Bone marrow (tissue), 2 donors: ENCODE results near the gene DICER1.
A peak's percentile ranks its signal among the peaks of the same experiment; 100 is the strongest.
"Not testable (repeated sequence)": the region's sequence is repeated elsewhere in the genome, so short reads cannot be mapped to it uniquely, and the experiment has no call there.

Source experiments
- DNase-seq, 2 donors: peaks; one replicate each; lab custom pipeline; 2025; lab: John Stamatoyannopoulos, UW

DICER1 gene

DNA sequence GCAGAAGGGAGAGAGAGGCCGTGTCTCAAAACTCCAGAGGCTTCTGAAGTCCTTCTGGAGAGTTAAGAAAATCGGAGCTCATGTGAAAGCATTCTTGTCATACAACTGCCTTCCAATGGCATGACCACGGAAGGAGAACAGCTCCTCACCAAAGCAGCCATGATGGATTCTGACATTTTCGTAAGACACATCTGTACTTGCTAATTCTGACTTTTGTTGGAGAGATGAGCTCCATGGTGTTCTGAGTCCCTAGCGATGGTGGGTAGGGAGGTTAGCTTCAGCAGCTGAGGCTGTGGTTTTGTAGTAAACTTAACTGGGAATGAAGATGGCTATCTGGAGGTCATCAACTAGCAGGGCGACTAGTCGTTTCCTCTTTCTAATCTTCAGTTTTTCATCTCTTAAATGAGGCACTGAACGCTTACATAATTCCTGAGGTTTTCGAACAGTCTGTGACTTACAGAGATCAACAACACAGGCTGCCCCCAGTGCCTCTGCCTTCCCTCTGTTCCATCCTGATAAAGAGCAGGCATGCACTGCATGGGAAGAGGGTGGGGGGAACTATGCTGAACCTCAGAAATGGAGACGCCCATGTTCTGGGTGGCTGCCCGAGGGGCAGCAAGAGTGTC lies 28.6 kb upstream of the DICER1 start:
- DNase-seq, result peak in 1 of 2 donors; percentile 78

DNA sequence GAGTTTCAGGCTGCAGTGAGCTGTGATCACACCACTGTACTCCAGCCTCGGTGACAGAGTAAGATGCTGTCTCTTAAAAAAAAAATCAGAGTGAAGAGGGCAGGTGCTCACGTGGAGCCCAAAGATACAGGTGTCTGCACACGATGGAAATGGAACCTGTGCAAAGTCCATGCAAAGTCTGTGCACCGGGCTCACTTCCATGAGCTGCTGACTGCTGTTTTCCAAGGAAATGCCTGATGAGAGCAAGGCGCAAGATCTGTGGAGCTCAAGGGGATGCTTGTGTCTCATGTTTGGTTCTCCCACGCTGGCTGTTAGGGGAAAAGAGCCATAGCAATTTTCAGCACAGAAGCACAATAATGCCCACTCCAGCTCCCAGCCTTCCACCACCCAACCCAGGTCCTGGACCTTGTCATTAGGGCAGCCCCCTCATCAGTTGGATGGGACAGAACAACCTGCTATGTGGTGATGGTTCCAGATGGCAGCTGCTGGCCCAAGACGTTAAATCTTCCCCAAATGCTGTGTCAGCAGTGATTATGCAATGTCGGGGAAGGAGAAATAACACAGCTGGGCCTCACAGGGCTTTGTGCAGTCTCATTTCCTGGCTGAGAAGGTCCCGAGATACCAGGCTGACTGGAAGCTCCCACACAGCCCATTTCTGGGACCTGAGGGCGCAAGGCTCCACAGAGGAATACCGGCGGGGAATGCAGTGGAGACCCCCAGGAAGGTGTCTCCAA lies 27.9 kb upstream of the DICER1 start:
- peak; percentile 52 to 78 for DNase-seq

DNA sequence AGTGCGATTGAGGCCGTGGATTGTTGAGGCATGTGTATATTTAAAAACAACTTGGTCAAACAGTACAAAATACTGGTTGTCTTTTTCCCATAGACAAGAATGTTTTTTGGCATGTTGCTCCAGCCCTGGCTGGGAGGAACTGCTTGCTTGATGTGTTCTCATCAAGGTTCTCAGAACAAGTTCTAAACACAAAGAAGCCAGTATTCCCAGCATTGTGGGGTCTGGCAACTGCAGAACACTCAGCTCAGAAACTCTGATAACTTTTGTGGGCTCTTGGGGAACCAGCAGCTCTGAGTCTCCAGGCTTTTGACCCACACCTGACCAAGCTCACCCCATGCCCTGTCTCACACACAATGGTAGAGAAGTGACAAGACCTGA lies 27.1 kb upstream of the DICER1 start:
- DNase-seq, result no peak

DNA sequence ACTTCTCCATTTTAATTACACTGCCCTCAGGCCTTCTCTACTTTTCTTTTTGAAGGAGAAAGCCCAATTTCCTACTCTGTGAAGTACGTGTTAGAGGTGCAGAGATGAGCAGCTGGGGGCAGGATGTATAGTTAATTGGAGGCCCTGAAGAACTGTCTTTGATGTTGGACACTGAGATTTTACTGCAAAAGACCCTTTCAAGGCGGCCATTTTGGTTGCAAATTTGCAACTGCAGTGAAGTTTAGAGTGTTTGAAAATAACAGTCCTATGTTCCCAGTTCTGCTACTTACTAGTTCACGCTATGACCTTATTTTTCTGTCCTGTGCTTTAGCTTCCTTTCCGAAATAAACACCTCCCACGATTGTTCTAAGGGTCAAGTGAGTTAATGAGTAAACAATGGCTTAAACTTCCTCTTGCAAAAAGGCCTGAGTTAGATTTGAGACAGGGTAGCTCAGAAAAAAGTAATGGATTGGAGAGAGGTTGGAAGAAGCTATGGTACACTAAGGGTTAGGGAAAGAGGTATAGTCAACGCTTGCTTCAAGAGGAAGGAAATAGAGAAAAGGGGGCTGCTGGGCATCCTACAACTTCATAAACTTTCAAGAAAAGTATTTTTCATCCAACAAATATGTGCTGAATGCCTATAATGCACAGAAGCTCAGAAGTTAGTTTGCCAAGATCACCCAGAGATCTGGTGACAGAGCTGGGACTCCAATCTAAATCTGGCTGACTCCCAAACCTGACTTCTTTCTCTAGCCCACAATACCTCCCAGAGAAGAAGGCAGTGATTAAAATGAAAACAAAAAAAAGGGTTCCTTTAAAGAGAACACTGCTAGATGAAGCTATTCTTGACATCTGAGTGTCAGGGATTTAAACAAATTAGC lies 26.4 kb upstream of the DICER1 start:
- no peak for DNase-seq

DNA sequence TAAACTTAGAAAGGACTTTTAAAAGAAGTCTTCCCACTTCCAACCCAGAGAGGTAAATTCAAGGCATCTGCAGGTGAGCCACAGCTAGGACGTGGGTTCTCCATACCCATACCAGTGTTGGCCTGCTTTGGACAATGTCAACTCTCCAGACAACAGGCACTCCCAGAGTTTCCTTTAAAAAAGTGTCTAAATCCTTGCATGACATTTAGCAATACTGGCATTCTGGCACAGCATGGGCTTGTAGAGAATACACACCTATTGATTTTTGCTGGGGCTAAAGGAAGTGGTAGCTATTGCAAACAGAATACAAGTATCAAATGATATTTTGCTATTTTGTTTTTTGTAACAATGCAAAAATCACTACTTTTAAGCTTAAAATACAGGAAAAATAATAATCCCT lies 25.8 kb upstream of the DICER1 start:
- DNase-seq, result no peak

DNA sequence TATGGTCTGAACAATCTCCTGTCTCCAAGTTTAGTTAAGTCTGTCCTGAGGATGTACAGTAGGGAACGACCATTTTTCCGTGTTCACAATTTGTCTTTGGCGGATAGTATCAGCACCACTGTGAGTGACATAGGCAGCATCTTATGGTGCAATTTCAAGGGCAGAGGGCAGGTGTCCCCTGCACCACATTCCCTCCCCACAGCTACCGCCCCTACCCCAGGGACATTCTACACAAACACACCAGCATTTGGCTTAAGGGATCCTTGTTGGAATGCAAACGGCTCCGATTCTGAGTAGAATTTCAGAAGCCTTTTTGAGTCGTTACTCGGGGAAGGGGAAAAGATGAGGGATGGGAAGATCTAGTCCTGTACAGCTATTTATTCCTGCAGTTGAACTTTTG lies 25.1 kb upstream of the DICER1 start:
- no peak for DNase-seq

DNA sequence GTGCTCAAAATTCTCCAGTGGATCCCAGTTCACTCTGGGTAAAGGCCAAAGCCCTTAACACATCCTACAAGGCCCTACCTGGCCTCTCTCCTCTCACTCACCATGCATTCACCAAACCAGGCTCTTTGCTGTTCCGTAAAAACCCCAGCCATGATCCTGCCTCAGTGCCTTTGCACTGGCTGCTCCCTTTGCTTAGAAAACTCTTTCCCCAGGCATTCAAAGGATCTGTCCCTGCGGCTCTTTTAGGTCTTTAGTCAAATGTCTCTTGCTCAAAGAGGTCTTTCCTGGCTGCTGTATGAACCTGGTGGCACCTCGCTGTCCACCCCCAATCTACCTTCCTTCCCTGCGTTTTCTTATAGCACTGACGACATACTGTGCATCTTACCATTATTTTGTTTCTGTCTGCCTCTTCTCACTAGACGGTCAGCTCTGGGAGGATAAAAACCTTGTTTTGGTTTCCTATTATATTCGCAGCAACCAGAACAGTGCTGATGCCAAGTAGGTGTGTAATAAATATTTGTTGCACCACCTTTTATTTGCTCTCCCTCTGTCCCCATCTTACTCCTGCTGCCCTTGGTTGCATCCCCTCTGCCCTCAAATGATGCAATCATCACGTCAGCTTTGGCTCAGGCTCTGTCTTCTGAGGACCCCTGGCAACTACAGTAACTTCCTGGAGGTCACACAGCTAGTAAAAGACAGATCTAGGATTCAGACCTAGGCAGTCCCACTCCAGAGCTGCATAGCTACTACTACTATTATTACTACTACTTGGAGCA lies 23.8 kb upstream of the DICER1 start:
- no peak for DNase-seq

DNA sequence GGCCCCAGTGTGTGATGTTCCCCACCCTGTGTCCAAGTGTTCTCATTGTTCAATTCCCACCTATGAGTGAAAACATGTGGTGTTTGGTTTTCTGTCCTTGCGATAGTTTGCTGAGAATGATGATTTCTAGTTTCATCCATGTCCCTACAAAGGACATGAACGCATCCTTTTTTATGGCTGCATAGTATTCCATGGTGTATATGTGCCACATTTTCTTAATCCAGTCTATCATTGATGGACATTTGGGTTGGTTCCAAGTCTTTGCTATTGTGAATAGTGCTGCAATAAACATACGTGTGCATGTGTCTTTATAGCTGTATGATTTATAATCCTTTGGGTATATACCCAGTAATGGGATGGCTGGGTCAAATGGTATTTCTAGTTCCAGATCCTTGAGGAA lies 18.3 kb upstream of the DICER1 start:
- not testable (repeated sequence) for DNase-seq

DNA sequence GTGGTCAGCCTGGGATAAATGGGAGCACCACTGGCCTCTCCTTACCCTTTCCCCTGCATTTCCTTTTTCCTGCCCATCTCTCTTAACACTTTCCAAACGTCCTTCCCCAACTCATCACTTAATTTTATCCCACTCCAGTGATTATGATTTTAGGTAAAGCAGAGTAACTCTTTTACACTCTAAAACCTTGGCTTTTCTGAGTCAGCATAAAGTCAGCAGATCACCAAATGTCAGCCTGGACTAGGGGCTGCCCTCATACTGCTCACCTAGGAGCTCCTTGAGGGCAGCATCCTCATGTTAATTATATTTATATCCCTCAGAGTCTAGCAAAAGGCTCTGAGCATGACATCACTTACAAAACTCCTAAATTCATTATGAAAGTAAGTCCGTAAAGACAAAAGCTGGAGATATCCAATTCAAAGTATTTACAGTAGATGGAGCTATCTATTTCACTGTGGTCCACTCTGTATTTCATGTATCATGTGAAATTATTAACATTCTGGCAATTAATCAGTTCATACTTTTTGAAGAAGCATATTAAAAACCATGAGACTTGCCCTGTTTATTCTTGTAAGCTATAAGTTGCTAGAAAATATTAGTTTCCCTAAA lies 17.0 kb upstream of the DICER1 start:
- DNase-seq, result no peak

DNA sequence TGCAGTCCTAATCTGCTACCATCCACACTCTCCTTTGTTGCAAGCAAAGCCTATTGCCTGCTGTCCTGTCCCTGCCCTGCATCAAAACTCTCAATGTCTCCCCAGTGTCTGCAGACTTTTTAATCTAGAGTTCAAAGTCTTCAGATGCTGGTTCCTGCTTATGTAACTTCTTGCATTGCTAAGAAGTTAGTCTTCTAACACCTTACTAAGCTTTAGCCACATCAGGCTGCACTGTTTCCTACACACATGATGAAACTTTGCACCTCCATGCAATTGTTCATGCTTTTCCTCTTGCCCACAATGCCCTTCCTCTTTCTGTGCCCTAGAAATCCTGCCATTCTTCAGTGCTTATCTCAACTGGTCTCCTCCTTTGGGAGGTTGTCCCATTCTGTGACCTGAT lies 16.2 kb upstream of the DICER1 start:
- no peak for DNase-seq

DNA sequence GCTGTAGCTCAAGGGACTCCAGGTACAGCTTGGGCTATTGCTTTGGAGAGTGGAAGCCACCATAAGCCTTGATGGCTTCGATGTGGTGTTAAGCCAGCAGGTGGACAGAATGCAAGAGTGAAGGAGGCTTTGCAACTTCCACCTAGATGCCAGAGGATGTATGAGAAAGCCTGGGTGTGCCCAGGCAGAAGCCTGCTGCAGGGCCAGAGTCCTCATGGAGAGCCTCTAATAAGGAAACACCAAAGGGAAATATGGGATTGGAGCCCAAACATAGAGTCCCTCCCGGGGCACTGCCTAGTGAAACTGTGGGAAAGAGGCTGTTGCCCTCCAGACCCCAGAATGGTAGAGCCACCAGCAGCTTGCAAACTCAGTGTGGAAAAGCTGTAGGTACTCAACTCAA lies 9.8 kb upstream of the DICER1 start:
- DNase-seq, result no peak

DNA sequence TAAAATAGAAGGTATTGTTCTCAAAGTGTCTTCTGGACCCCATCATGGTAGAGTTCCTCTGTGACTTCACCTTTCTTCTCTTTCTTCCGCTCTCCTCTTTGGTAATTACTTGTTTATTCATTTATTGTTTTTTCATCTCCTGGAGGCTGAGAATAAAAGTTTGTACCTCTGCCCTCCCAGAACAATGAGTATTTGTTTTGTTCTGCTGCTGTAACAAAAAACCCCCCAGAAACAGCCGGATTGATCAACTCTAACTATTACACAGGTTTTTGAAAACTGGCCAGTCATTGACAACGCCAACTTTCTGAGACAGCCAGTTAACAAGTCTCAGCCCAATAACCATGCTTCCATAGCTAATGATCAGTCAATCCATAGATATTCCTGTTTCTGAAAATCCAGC lies 8.2 kb upstream of the DICER1 start:
- no peak for DNase-seq

DNA sequence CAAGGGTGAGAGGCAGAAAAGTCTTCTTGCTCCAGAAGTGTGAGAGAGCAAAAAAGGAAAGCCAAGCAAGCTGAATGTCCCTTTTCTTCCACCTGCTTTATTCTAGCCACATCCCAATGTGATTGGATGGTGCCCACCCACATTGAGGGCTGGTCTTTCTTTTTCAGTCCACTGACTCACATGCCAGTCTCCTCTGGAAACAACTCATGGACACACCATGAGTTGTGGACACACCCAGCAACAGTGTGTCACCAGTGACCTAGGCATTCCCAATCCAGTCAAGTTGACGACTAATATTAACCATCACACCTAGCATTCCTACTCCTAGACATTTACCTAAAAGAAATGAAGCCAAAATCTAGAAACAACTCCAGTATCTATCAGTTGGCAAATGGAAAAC lies 7.2 kb upstream of the DICER1 start:
- no peak for DNase-seq

DNA sequence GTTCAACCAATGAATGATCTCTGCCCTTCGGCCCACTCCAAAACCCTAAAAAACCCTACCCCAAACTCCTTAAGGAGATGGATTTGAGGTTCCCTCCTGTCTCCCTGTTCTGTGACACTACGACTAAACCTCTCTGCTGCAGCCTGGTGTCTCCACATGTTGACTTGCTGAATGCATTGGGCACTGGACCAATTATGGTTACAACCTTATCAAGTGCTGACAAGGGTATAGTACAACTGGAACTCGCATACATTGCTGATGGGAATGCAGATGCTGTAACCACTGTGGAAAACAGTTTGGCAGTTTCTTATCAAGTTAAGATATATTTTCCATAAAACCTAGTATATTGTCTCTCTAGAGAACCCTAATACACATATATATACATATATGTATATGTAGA lies 6.3 kb upstream of the DICER1 start:
- no peak for DNase-seq

DNA sequence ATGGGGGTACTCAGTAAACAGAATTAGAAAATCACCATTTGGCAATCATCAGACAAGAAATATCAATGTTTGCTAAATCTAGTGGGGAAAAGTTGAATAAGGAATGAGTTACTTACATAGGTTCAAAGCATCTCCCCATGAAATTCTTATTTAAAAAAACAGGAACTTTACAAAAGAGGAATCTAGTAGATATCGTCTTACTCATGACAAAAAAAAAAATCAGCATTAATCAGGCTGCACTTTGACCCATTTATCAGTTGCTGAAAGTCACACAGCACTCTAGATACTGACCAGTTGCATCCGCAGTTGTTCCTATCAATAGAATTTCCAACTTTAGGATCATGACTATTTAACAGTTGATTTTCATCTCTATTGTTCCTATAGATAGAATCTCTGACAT lies 5.8 kb upstream of the DICER1 start:
- DNase-seq, result no peak

DNA sequence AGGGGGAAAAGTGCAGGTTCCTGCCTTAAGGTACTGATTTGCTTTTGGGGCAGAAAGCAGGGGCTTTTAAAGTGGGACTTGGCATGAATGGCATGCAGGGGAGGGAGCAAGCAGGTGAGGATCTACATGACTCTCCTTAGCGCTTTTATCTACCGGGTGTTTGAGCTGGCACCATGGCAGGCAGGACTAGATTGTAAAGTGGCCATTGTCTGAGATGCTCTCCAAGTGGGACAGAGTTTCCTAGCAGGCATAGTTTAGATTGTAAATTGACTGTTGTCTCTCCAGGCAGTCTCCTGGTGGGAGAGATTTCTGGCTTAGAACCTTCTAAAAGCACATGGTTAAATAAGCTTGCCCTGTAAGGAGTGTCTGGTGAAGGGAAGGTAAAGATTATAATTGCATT lies 5.3 kb upstream of the DICER1 start:
- no peak for DNase-seq

DNA sequence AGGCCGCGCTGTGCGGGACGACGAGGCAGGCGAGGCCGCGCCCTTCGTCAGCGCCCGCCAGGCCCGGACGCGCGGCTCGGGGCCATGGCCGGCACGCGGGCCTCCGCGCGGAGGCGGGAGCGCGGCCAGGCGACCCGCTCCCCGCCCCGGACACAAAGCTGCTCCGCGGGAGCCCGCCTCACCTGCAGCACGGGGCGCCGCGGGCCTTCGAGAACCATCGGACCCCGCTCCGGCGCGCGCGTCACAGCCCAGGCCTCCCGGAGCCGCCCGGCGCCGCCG lies 342 bp downstream of the DICER1 start:
- DNase-seq, result no peak

DNA sequence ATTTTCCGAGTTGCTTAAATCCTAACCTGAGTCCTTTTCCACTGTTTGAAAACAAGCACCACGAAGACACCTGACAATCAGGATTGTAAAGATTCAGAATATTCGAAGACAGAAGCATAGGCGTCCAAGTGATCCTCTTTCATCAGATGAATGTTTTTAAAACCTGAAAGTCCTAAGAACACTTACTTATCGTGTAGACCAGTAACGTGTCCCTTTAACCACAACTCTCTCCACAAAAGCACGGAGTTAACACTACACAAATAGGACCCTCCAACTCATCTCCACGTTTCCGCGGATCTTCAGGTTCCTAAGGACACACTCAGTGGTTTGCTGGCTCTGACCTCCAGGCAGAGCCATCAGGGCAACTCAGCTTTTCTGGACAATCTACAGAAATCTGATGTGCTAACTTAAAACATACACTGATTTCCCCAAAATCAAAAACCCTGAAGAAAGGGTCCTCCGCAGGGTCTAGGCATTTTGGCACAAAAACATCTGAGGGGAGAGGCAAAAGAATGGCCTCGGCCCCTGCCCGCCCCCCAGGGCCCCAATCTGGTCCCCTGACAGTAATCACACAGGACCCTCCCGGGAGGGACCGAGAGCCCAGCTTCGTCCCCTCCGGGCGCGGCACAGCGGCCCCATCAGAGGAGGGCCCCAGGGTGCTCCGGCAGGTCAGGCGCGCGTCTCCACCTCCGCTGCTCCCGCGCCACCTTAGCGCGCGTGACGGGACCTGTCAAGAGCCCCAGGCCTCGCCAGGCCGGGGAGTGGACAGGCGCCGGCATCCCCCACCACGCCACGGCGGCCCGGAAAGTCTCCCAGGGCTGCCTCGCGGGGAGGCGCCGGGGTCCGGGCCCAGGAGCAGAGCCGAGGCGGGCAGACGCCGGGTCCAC lies 925 bp downstream of the DICER1 start:
- DNase-seq, result peak in 1 of 2 donors; percentile 22

DNA sequence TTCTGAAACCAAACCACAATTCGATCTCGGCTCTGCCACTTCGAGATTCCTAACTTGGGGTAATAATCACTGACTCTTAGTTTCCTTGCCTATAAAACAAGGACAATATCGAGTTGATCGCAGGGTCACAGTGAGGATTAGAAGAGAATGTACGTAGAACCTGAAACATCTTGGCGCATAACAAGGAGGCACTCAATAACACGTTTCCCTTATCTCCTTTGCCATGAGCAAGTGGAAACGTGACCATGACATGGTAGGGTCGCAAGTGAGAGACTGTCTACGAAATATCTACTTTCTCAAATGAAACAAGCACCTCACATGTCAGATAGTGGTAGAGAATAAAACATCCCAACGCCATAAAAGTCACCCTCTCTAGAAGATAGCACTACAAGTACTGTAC lies 2.3 kb downstream of the DICER1 start:
- DNase-seq, result no peak

DNA sequence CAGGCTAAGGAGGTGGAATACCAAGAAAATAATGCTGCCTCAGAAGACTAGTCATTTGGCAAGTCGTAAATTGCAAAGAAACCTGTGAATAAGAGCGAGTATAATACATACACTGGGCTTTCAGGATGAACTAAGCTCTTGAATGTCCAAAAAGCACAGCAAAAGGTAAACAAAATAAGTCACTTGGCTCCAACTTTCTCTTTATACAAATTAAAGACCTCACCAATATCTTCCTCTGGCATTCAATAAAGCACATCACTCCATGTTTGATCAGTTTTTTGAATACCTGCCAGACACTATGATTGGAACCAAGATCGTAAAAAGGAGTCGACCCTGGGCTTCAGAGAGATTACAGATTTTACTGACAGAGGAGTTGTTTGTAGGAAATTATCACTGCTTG lies 3.5 kb downstream of the DICER1 start:
- no peak for DNase-seq

DNA sequence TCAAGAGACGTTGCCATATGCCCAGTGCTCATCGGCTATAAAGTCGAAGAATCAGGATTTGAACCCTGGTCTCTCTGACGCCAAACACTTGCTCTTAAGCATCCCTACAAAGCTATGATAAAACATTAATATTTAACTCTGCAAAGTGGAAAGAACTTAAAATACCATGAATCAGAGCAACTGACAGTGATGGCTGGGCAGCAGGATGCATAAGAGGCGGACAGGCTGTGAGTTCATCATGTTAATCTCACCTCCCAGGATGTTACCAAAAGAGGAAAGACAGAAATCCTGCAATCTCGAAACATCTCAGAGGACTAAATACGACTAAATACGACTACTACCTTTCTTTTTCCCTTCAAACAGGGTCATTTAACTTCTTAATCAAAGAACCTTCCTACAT lies 5.8 kb downstream of the DICER1 start:
- DNase-seq, result no peak
